GM19324 (cell line): Measurements from ENCODE around the gene DIPK1B.
"Not testable (repeated sequence)": the region's sequence is repeated elsewhere in the genome, so short reads cannot be mapped to it uniquely, and the experiment has no call there.

Experiments
- ATAC-seq: cut with Tn5 transposase; IDR thresholded peaks from one replicate; pipeline ENCODE4 v1.9.1; 2021; ENCODE audit warnings: mild to moderate bottlenecking, moderate library complexity; ENCODE audit not compliant: unreplicated experiment, low FRiP score

The DIPK1B gene

GRCh38 chr9:136748201-136748600, 35.8 kb downstream of the DIPK1B start, which contains the start of gene LCN6:
Gene LCN6 (minus strand): TSS chr9:136748525. CDS start chr9:136748483, 42 bp downstream.
- no peak for ATAC-seq

- ATAC-seq: no peak
Measured at GRCh38 chr9:136748666-136749611, 36.6 kb downstream of the DIPK1B start.

DNA sequence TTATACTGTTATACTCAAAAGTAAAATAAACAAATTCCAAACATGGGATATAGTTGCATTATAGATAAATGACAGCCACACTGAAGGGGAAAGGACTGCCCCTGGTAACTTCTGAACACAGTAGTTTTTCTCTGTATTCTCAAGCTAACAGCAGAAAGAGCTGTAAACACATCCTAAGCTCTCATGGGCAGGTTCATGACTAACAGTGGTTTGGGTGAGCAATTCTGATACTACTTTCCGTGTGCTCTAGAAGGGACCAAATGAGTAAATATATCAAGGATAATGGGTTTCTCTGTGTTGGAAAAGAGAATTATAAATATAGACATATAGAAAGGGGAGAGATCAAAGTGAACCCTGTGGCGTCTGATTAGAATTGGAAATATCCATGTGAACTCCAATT, 38.2 kb downstream of the DIPK1B start:
- no peak for ATAC-seq

GRCh38 chr9:136751244-136751643, 38.9 kb downstream of the DIPK1B start:
- ATAC-seq: no peak

GRCh38 chr9:136751814-136752213, 39.4 kb downstream of the DIPK1B start:
- no peak for ATAC-seq

- ATAC-seq: no peak
Measured at GRCh38 chr9:136753371-136754058, 41.1 kb downstream of the DIPK1B start.

GRCh38 chr9:136754059-136754572, 41.7 kb downstream of the DIPK1B start:
- no peak for ATAC-seq

DNA sequence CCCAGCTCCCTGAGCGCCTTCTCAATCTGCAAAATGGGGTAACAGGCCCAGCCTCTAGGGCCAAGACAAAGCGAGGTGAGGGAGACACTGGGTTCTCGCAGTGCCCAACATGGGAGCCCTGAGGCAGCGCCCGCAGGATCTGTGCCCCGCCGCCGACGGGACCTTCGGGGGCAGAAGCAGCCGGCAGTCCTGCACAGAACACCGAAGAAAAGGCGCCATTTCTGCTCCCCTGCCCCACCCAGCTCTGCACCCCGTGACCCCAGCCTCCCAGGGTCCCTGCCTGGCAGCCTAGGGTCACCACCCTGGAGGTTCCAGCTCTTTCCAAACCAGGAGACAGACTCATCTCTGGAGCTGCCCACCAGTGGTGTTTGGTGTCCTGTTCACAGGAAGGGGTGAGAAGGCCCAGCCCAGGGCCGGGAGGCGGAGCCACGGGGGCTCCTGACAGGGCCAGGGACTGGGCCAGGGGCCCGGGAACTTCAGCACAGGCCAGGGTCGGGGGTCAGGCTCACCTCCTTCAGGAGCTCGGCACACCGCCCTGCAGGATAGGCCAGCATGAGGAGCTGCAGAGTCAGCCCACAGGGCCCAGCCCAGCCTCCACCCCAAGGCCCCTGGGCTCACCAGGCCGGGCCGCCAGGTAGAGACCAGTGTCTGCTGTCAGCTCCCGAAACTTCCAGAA, 42.4 kb downstream of the DIPK1B start:
- no peak for ATAC-seq

DNA sequence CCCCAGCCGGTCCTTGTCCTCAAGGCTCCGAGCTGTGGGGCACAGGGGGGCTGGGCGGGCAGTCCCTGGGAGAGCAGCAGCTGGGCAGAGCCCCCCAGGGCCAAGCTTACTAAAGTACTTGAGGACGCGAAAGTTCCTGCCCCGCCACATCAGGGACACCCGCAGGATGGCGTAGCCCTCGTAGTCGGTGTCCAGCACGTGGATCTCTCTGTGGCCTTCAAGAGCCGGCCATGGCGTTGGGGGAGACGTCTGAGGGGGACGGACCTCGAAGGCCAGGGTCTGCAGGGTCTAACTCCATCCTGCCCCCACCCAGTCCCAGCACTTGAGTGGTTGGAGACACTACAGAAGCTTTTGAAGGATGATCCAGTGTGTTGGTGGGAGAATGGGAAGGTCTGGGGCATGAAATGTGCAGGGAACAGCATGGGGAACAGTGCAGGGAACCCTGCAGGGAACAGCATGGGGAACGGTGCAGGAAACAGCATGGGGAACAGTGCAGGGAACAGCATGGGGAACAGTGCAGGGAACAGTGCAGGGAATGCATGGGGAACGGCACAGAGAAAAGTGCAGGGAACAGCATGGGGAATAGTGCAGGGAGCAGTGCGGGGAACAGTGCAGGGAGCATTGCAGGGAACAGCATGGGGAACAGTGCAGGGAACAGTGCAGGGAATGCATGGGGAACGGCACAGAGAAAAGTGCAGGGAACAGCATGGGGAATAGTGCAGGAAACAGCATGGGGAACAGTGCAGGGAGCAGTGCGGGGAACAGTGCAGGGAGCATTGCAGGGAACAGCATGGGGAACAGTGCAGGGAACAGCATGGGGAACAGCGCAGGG, 43.1 kb downstream of the DIPK1B start:
- ATAC-seq: not testable (repeated sequence)

GRCh38 chr9:136756134-136756438, 43.7 kb downstream of the DIPK1B start:
- ATAC-seq: no peak

GRCh38 chr9:136756836-136757235, 44.5 kb downstream of the DIPK1B start:
- ATAC-seq: no peak

DNA sequence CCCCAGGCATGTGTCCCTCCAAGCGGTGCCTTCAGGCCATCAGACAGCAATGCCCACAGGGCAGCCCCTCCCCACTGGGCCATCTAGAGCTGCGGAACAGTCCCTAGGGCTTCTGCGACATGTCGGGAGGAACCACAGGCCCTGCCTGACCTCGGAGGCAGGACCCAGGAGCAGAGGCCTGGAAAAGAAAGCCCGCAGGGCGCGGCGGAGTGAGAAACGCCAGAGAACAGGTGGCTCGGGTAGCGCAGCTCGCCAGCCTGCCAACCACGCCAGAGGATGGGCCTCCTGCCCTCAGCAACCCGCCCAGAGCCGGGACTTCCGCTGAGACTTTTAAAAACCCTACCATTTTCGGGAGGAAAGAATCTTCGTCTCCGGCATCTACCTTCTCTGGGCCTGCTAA, 45.0 kb downstream of the DIPK1B start:
- no peak for ATAC-seq

DNA sequence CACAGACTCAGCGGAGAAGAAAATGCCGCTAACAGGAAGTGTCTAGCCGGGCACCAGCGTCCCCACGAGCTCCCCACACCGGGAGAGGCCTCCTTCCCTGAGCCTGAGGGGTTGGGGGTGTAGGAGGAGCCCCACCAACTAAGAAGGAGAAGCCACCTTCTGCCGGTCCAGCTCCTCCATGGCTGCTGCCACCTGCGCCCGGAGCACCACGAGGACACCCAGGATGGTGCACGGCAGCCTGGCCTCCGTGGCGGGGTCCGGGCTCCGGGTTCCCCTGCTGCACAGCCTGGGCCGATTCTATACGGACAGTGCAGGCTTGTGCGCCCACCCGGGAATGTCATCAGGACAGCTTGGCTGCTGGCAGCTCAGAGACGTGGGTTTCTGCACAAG, 45.4 kb downstream of the DIPK1B start:
- no peak for ATAC-seq

DNA sequence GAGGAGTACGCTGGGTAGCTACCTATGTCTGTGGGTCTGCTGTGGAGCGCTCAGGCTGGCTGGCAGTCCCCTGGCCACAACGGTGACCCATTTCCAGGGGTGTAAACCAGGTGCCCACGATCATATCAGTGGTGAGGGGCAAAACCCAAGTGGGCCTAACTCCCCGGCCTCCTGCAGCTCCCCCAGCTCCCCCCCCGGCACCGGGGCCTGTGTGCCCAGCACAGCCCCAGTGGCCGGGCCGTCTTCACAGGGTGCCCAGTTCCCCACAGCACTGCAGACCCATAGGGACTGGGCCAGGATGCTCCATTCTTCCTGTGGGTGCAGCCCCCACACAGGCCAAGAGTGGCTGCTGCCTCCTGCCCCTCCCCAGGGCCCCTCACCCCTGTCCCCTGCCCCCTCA, 46.6 kb downstream of the DIPK1B start:
- ATAC-seq: no peak

GRCh38 chr9:136759436-136760325, 47.3 kb downstream of the DIPK1B start:
- no peak for ATAC-seq

- ATAC-seq: no peak
Measured at GRCh38 chr9:136760424-136760823, 48.1 kb downstream of the DIPK1B start.

DNA sequence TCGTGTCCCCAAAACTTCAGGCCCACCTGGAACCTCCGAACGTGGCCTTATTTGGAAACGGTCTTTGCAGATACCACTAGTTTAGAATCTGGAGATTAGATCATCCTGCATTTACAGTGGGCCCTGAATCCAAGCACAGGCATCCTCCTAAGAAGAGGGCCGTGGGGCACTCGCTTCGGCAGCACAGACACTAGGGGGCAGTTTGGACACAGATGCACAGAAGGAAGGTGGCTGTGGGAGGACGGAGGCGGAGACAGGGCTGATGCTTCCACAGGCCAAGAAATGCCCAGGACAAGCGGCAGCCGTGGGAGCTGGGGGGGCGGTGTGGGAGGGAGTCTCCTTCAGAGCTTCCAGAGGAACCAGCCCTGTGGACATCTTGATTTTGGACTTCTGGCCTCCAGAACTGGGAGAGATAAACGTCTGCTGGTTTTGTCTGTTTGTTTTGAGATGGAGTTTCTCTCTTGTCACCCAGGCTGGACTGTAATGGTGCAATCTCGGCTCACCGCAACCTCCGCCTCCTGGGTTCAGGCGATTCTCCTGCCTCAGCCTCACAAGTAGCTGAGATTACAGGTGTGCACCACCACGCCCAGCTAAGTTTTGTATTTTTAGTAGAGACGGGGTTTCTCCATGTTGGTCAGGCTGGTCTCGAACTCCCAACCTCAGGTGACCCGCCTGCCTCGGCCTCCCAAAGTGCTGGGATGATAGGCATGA, 48.6 kb downstream of the DIPK1B start:
- not testable (repeated sequence) for ATAC-seq

DNA sequence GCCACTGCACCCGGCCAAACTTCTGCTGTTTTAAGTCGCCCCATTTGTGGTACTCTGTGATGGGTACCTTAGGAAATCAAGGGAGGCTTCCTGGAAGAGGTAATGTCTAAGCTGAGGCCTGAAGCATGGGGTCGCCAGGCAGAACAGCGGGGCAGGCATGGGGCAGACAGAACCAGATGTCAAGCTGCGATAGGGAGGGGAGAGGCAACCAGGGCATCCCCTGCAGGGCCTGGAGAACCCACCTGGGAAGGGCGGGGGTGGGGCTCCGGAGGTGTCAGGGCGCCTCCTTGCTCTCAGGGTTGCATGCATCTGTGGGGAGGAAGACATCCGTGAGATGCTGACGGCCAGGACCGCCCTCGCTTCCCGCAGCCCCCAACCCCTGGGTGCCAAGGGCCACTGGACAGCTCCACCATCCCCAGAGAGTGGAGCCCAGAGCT, 49.2 kb downstream of the DIPK1B start:
- ATAC-seq: no peak
